SK-N-SH (cell line): ENCODE measurements around the gene ZGPAT. TPM values are rescaled to one million over a fixed set of nuclear protein-coding genes. Genes with fewer than 3 reads are reported as not detected.

Source experiments
- CTCF ChIA-PET: fragments of 300-600, 350-600 bp; formaldehyde crosslinking; extraction: SDS; loops from one replicate; lab custom pipeline; 2021; lab: Yijun Ruan, JAX
- POLR2A ChIA-PET: fragments of 350-600 bp; sonication (Branson Sonifier 250); formaldehyde crosslinking; extraction: SDS; loops from one replicate; lab custom pipeline; 2020; ENCODE audit warnings: antibody characterized with exemption, inconsistent platforms; lab: Yijun Ruan, JAX
- DNase-seq: peaks from one replicate; pipeline ENCODE4 v3.0.0; 2012
- H2AFZ ChIP-seq: fragments of 200-600 bp; sonication (generic); 2 replicates; pipeline ENCODE4 v1.8.1; 2016; ENCODE audit warnings: antibody characterized with exemption, mild to moderate bottlenecking, low read depth
- H3F3A ChIP-seq: fragments of 200-600 bp; sonication (generic); replicated peaks from 2 replicates; pipeline ENCODE3; 2016; ENCODE audit warnings: antibody characterized with exemption, mild to moderate bottlenecking; ENCODE audit not compliant: insufficient read depth
- H3K27ac ChIP-seq, 2 experiments: fragments of 200-500 bp in 1 of 2; fragments of 200-600 bp in 1 of 2; sonication (Bioruptor generic) in 1 of 2; sonication (generic), shearing (Covaris generic) in 1 of 2; 2 replicates each; pipeline versions ENCODE4 v1.5.1 to v1.6.1; 2014 to 2016; ENCODE audit warnings: low read depth in 2 of 2, inconsistent platforms in 1 of 2, low read length in 1 of 2, mild to moderate bottlenecking in 1 of 2, mixed read lengths in 1 of 2
- H3K27me3 ChIP-seq: fragments of 200-600 bp; sonication (generic), shearing (Covaris generic); 2 replicates; pipeline ENCODE4 v1.6.1; 2016; ENCODE audit warnings: mixed run types; ENCODE audit not compliant: insufficient read depth
- H3K36me3 ChIP-seq, 2 experiments: fragments of 200-500 bp in 1 of 2; fragments of 200-600 bp in 1 of 2; sonication (Bioruptor generic) in 1 of 2; sonication (generic) in 1 of 2; replicated peaks in 1 of 2; 2 replicates each; pipeline versions ENCODE3 to v1.5.1; 2014 to 2016; ENCODE audit warnings: low read length in 1 of 2, mild to moderate bottlenecking in 1 of 2; ENCODE audit not compliant: insufficient read depth in 2 of 2, control insufficient read depth in 1 of 2
- H3K4me1 ChIP-seq, 2 experiments: fragments of 200-500 bp in 1 of 2; fragments of 200-600 bp in 1 of 2; sonication (Bioruptor generic) in 1 of 2; sonication (generic), shearing (Covaris generic) in 1 of 2; 2 replicates each; pipeline versions ENCODE4 v1.5.1 to v1.6.1; 2014 to 2016; ENCODE audit warnings: low read depth in 1 of 2, low read length in 1 of 2, mixed run types in 1 of 2; ENCODE audit not compliant: insufficient read depth in 2 of 2, control insufficient read depth in 1 of 2
- H3K4me2 ChIP-seq: fragments of 200-600 bp; sonication (generic), shearing (Covaris generic); 2 replicates; pipeline ENCODE4 v1.6.1; 2017; ENCODE audit warnings: mixed run types
- H3K4me3 ChIP-seq, 2 experiments: fragments of 200-500 bp in 1 of 2; fragments of 200-600 bp in 1 of 2; sonication (Bioruptor generic) in 1 of 2; sonication (generic), shearing (Covaris generic) in 1 of 2; 2 replicates each; pipeline versions ENCODE4 v1.5.1 to v1.8.1; 2014 to 2016; ENCODE audit warnings: low read depth in 2 of 2, inconsistent platforms in 1 of 2, low read length in 1 of 2, mild to moderate bottlenecking in 1 of 2, mixed read lengths in 1 of 2, moderate library complexity in 1 of 2
- H3K79me2 ChIP-seq: fragments of 200-600 bp; sonication (generic); 2 replicates; pipeline ENCODE4 v1.8.1; 2017; ENCODE audit warnings: mild to moderate bottlenecking; ENCODE audit not compliant: insufficient read depth
- H3K9ac ChIP-seq: fragments of 200-600 bp; sonication (generic); 2 replicates; pipeline ENCODE4 v1.6.1; 2017; ENCODE audit warnings: mixed run types
- H3K9me2 ChIP-seq: fragments of 200-600 bp; sonication (generic); 2 replicates; pipeline ENCODE4 v1.6.1; 2017; ENCODE audit warnings: mixed run types
- H3K9me3 ChIP-seq: fragments of 200-600 bp; sonication (generic); 2 replicates; pipeline ENCODE4 v1.6.1; 2017; ENCODE audit warnings: mixed run types, mild to moderate bottlenecking, moderate library complexity
- H4K20me1 ChIP-seq: fragments of 200-600 bp; sonication (generic); 2 replicates; pipeline ENCODE4 v1.6.1; 2017; ENCODE audit warnings: mild to moderate bottlenecking, mixed run types; ENCODE audit not compliant: insufficient read depth
- CHD2 ChIP-seq: fragments of 150-350 bp; IDR thresholded peaks from 2 replicates; pipeline ENCODE4 v1.6.1; 2018; ENCODE audit warnings: low read length; ENCODE audit not compliant: partially characterized antibody
- CTCF ChIP-seq: fragments of 200-600 bp; sonication (generic); IDR thresholded peaks from 2 replicates; pipeline ENCODE4 v1.6.1; 2017; ENCODE audit warnings: antibody characterized with exemption, mild to moderate bottlenecking, moderate library complexity
- ELF1 ChIP-seq: IDR thresholded peaks from 2 replicates; pipeline ENCODE4 v1.4.0; 2012
- EP300 ChIP-seq, 2 experiments: IDR thresholded peaks; 2 replicates each; pipeline versions ENCODE4 v1.4.0 to v1.6.1; 2012; ENCODE audit warnings: borderline replicate concordance in 1 of 2, low read depth in 1 of 2, low read length in 1 of 2
- FOSL2 ChIP-seq: IDR thresholded peaks from 2 replicates; pipeline ENCODE4 v1.4.0; 2012; ENCODE audit warnings: low read depth, mild to moderate bottlenecking, moderate library complexity, borderline replicate concordance
- FOXJ3 ChIP-seq: sonication (generic); formaldehyde crosslinking; IDR thresholded peaks from 2 replicates; pipeline ENCODE4 v1.5.1; 2020; ENCODE audit warnings: mild to moderate bottlenecking, missing genetic modification reagents
- FOXM1 ChIP-seq: IDR thresholded peaks from 2 replicates; pipeline ENCODE4 v1.4.0; 2012; ENCODE audit warnings: low read depth, mild to moderate bottlenecking
- GABPA ChIP-seq: IDR thresholded peaks from 2 replicates; pipeline ENCODE4 v1.4.0; 2012; ENCODE audit warnings: low read depth, mild to moderate bottlenecking
- GATA2 ChIP-seq: sonication (generic); formaldehyde crosslinking; IDR thresholded peaks from 2 replicates; pipeline ENCODE4 v1.5.0; 2020; ENCODE audit warnings: mild to moderate bottlenecking, missing genetic modification reagents
- IRF3 ChIP-seq: fragments of 150-350 bp; IDR thresholded peaks from 2 replicates; pipeline ENCODE4 v1.6.1; 2016; ENCODE audit warnings: mild to moderate bottlenecking, low read depth, low read length
- JUND ChIP-seq: IDR thresholded peaks from 2 replicates; pipeline ENCODE4 v1.4.0; 2012
- MXI1 ChIP-seq: IDR thresholded peaks from 2 replicates; pipeline ENCODE4 v1.6.1; 2012; ENCODE audit warnings: mild to moderate bottlenecking, low read depth, low read length, improper control_type of control experiment
- PBX3 ChIP-seq: IDR thresholded peaks from 2 replicates; pipeline ENCODE4; 2012
- RAD21 ChIP-seq: IDR thresholded peaks from 2 replicates; pipeline ENCODE4 v1.6.1; 2012; ENCODE audit warnings: mild to moderate bottlenecking, low read length
- RCOR1 ChIP-seq: fragments of 150-350 bp; IDR thresholded peaks from 2 replicates; pipeline ENCODE4 v1.6.1; 2017; ENCODE audit warnings: antibody characterized with exemption, low read length
- RFX5 ChIP-seq: IDR thresholded peaks from 2 replicates; pipeline ENCODE4 v1.6.1; 2012; ENCODE audit warnings: mild to moderate bottlenecking, improper control_type of control experiment, low read length
- TAF1 ChIP-seq: IDR thresholded peaks from 2 replicates; pipeline ENCODE4 v1.6.1; 2012; ENCODE audit warnings: low read depth, mild to moderate bottlenecking, low read length, moderate library complexity, borderline replicate concordance
- TEAD4 ChIP-seq: IDR thresholded peaks from 2 replicates; pipeline ENCODE4 v1.4.0; 2012; ENCODE audit warnings: mild to moderate bottlenecking, borderline replicate concordance; ENCODE audit not compliant: insufficient read depth
- USF1 ChIP-seq: IDR thresholded peaks from 2 replicates; pipeline ENCODE4 v1.4.0; 2012; ENCODE audit warnings: low read depth, borderline replicate concordance
- YY1 ChIP-seq: IDR thresholded peaks from 2 replicates; pipeline ENCODE4 v1.4.0; 2012; ENCODE audit warnings: low read depth, mild to moderate bottlenecking
- WGBS: methylation state at CpG from one replicate; pipeline ENCODE4 v1.1.6; 2017; ENCODE audit warnings: low lambda C conversion rate; 5-methylcytosine and 5-hydroxymethylcytosine counted together
- polyA plus RNA-seq, 3 experiments: library from polyadenylated mRNA; depleted of rRNA; stranded (reverse); fragments of >200 nt; gene quantifications; 2 replicates each; pipeline ENCODE4 v1.2.3, GENCODE V29; 2012

ZGPAT gene
- polyA plus RNA-seq, 1 of the 3 experiments (the other 2 are of a cell fraction) = 33.7 TPM

GRCh38 chr20:63709149-63709527, 1.3 kb downstream of the ZGPAT start:
- Histone ChIP-seq H3K36me3 (peaks cover 39 to 62% of the 10 kb centered on the region in 2 experiments), H3F3A (peaks cover 4% of the 10 kb centered on the region), H3K79me2 (peaks cover 93% of the 10 kb centered on the region), H3K9ac (peak overlapping the region; percentile 89; the same call in 1 of the 2 replicates), H3K4me2 (peak overlapping the region; percentile 92), H3K9me3 (peaks cover 7% of the 10 kb centered on the region)
- POLR2A ChIA-PET = interaction anchor here (2.6 kb wide), 1 partner anchor 12 kb away, joined by 22 read pairs; the partner anchor contains the start of gene TNFRSF6B
- TF ChIP-seq IRF3 = no peak
- no peak for TF ChIP-seq TAF1
- no peak for TF ChIP-seq GATA2
- TF ChIP-seq, all 33 proteins: peak for 0
- CTCF ChIA-PET = interaction anchor here (0.9 to 1.6 kb wide), 3 partner anchors 30 to 265 kb away, joined by 3 to 4 read pairs (median 4); no protein-coding TSS in a partner anchor
- no peak overlapping the region for H3K27ac ChIP-seq
- DNase-seq = no peak
- H3K4me3 ChIP-seq = peak overlapping the region; percentile 70 to 90; a peak in 3 of 4 replicates
- no peaks in the 10 kb centered on the region for H3K9me2 ChIP-seq
- H3K27me3 ChIP-seq = no peaks in the 10 kb centered on the region
- H3K4me1 ChIP-seq = peaks cover 0 to 20% of the 10 kb centered on the region in 2 experiments; a peak in 1 of 4 replicates
- no peak overlapping the region for H2AFZ ChIP-seq
- 0 out of 2 replicates have a peak, but pooled peaks cover 3% of the 10 kb centered on the region for H4K20me1 ChIP-seq
- 87% methylated on average over 16 of the region's 17 CpGs for WGBS

- no peak overlapping the region for H3K4me3 ChIP-seq
- TF ChIP-seq MXI1 = no peak
- no peak for TF ChIP-seq USF1
- TF ChIP-seq RFX5 = no peak
- no peak for TF ChIP-seq FOSL2
- TF ChIP-seq JUND = no peak
- TF ChIP-seq GATA2 = no peak
- TF ChIP-seq TEAD4 = no peak
- no peak for TF ChIP-seq FOXM1
- TF ChIP-seq CHD2 = no peak
- TF ChIP-seq PBX3 = no peak
- TF ChIP-seq GABPA = no peak
- TF ChIP-seq ELF1 = no peak
- TF ChIP-seq YY1 = no peak
- TF ChIP-seq RAD21 = no peak
- no peak for TF ChIP-seq EP300 (IDR thresholded peaks at IDR 0.05; ENCODE audit: borderline replicate concordance in 1 of 2, low read depth in 1 of 2, low read length in 1 of 2)
- no peak for TF ChIP-seq CTCF
- TF ChIP-seq IRF3 = no peak
- TF ChIP-seq FOXJ3 = no peak
- no peak for TF ChIP-seq RCOR1
- ChIA-PET CTCF (no interaction called here), POLR2A (no interaction called here)
- 0 out of 2 replicates have a peak, but pooled peaks cover 3% of the 10 kb centered on the region for H4K20me1 ChIP-seq
- no peaks in the 10 kb centered on the region for H3K27me3 ChIP-seq
- H3K4me2 ChIP-seq = no peak overlapping the region
- no peak overlapping the region for H2AFZ ChIP-seq
- peaks cover 4% of the 10 kb centered on the region for H3F3A ChIP-seq
- peaks cover 22 to 65% of the 10 kb centered on the region in 2 experiments for H3K36me3 ChIP-seq
- H3K9me2 ChIP-seq = no peaks in the 10 kb centered on the region
- WGBS = 89% methylated on average over 9 of the region's 12 CpGs
- H3K79me2 ChIP-seq = peaks cover 99% of the 10 kb centered on the region
- no peak overlapping the region for H3K9ac ChIP-seq
- H3K9me3 ChIP-seq = peaks cover 7% of the 10 kb centered on the region
- no peak overlapping the region for H3K27ac ChIP-seq
- DNase-seq = no peak
- H3K4me1 ChIP-seq = peaks cover 0 to 19% of the 10 kb centered on the region in 2 experiments; a peak in 1 of 4 replicates
Observed at GRCh38 chr20:63711085-63711645, 3.3 kb downstream of the ZGPAT start.
